Large intestine (tissue), 3 donors: ENCODE data around the gene CFL2. TPM values are rescaled to one million over a fixed set of nuclear protein-coding genes. Genes with fewer than 3 reads are reported as not detected.

ENCODE experiments used
- DNase-seq, 2 donors: peaks; one replicate each; pipeline versions ENCODE4 v3.0.0 to v3.0.0-alpha.2; 2013
- H3K27ac ChIP-seq: one replicate; pipeline ENCODE4 v1.5.1; 2013; ENCODE audit warnings: low read length
- H3K27me3 ChIP-seq: 2 replicates; pipeline ENCODE4 v1.6.1; 2013; ENCODE audit warnings: low read length; ENCODE audit not compliant: control insufficient read depth, insufficient read depth
- H3K36me3 ChIP-seq: 2 replicates; pipeline ENCODE4 v1.6.1; 2013; ENCODE audit warnings: low read length; ENCODE audit not compliant: control insufficient read depth, insufficient read depth
- H3K4me1 ChIP-seq: one replicate; pipeline ENCODE4 v1.6.1; 2013; ENCODE audit warnings: low read length; ENCODE audit not compliant: control insufficient read depth, insufficient read depth
- H3K4me3 ChIP-seq: one replicate; pipeline ENCODE4 v1.5.1; 2013; ENCODE audit warnings: low read length
- H3K9me3 ChIP-seq: one replicate; pipeline ENCODE4 v1.6.1; 2013; ENCODE audit warnings: mild to moderate bottlenecking, low read depth, low read length, moderate library complexity; ENCODE audit not compliant: control insufficient read depth
- WGBS: methylation state at CpG from one replicate; pipeline ENCODE4 v1.1.5; 2013; ENCODE audit warnings: low lambda C conversion rate; ENCODE audit not compliant: insufficient coverage; 5-methylcytosine and 5-hydroxymethylcytosine counted together
- polyA plus RNA-seq: library from polyadenylated mRNA; unstranded; fragments of 120-200 nt; gene quantifications from one replicate; pipeline ENCODE4 v1.2.1, GENCODE V29; 2013

CFL2 gene
- polyA plus RNA-seq, 1 donor = 49.7 TPM

GRCh38 chr14:34676516-34677211 lies 37.7 kb downstream of the CFL2 start:
- Histone ChIP-seq H3K27me3 (no peaks in the 10 kb centered on the region), H3K4me3 (no peak overlapping the region), H3K36me3 (no peaks in the 10 kb centered on the region), H3K9me3 (no peaks in the 10 kb centered on the region), H3K4me1 (no peaks in the 10 kb centered on the region), H3K27ac (no peak overlapping the region)
- no peak for DNase-seq
- WGBS = 80% methylated on average over 1 of the region's 7 CpGs

- Histone ChIP-seq H3K27ac (no peak overlapping the region), H3K9me3 (no peaks in the 10 kb centered on the region), H3K27me3 (no peaks in the 10 kb centered on the region), H3K4me3 (no peak overlapping the region), H3K36me3 (no peaks in the 10 kb centered on the region), H3K4me1 (no peaks in the 10 kb centered on the region)
- no CpG with 5 or more reads among the region's 1 CpG for WGBS
- DNase-seq = no peak
Observed at GRCh38 chr14:34673702-34674101, 40.7 kb downstream of the CFL2 start.

GRCh38 chr14:34671716-34672115 lies 42.7 kb downstream of the CFL2 start:
- Histone ChIP-seq H3K36me3 (no peaks in the 10 kb centered on the region), H3K4me1 (no peaks in the 10 kb centered on the region), H3K4me3 (no peak overlapping the region), H3K27ac (no peak overlapping the region), H3K9me3 (no peaks in the 10 kb centered on the region), H3K27me3 (no peaks in the 10 kb centered on the region)
- DNase-seq = no peak
- no CpG with 5 or more reads among the region's 6 CpGs for WGBS

GRCh38 chr14:34668111-34668510 lies 46.3 kb downstream of the CFL2 start:
- WGBS = no CpG with 5 or more reads among the region's 2 CpGs
- Histone ChIP-seq H3K27ac (no peak overlapping the region), H3K36me3 (no peaks in the 10 kb centered on the region), H3K27me3 (no peaks in the 10 kb centered on the region), H3K4me1 (no peaks in the 10 kb centered on the region), H3K4me3 (no peak overlapping the region), H3K9me3 (no peaks in the 10 kb centered on the region)
- no peak for DNase-seq

- Histone ChIP-seq H3K4me1 (no peaks in the 10 kb centered on the region), H3K4me3 (no peak overlapping the region), H3K9me3 (no peaks in the 10 kb centered on the region), H3K27me3 (no peaks in the 10 kb centered on the region), H3K27ac (no peak overlapping the region), H3K36me3 (no peaks in the 10 kb centered on the region)
- no peak for DNase-seq
- no CpG with 5 or more reads among the region's 7 CpGs for WGBS
Observed at GRCh38 chr14:34667007-34667406, 47.4 kb downstream of the CFL2 start.

GRCh38 chr14:34665785-34666435 lies 48.5 kb downstream of the CFL2 start:
- WGBS = no CpG with 5 or more reads among the region's 2 CpGs
- H3K9me3 ChIP-seq = no peaks in the 10 kb centered on the region
- H3K27ac ChIP-seq = no peak overlapping the region

GRCh38 chr14:34662561-34663088 lies 51.8 kb downstream of the CFL2 start:
- H3K27me3 ChIP-seq = no peaks in the 10 kb centered on the region
- WGBS = no CpG with 5 or more reads among the region's 4 CpGs
- H3K4me3 ChIP-seq = no peak overlapping the region
- DNase-seq = no peak
- H3K9me3 ChIP-seq = no peaks in the 10 kb centered on the region
- H3K4me1 ChIP-seq = no peaks in the 10 kb centered on the region
- H3K36me3 ChIP-seq = no peaks in the 10 kb centered on the region
- no peak overlapping the region for H3K27ac ChIP-seq

More at GRCh38 chr14:34665785-34666435, 48.5 kb downstream of the CFL2 start:
- Histone ChIP-seq H3K4me3 (no peak overlapping the region), H3K36me3 (no peaks in the 10 kb centered on the region), H3K4me1 (no peaks in the 10 kb centered on the region), H3K27me3 (no peaks in the 10 kb centered on the region)
- DNase-seq = peak; percentile 23 to 48

- Histone ChIP-seq H3K9me3 (no peaks in the 10 kb centered on the region), H3K4me3 (no peak overlapping the region), H3K36me3 (no peaks in the 10 kb centered on the region), H3K27ac (no peak overlapping the region), H3K27me3 (no peaks in the 10 kb centered on the region), H3K4me1 (no peaks in the 10 kb centered on the region)
- no peak for DNase-seq
Observed at GRCh38 chr14:34660796-34661195, 53.6 kb downstream of the CFL2 start.

Other genes with a start within 250 kb of the CFL2 start
- 52.3 TPM for gene EAPP, start 174.9 kb downstream of the CFL2 start, polyA plus RNA-seq
- gene SNX6, start 84.4 kb downstream of the CFL2 start, polyA plus RNA-seq = 93.9 TPM
- gene BAZ1A, start 160.8 kb upstream of the CFL2 start, polyA plus RNA-seq = 26.7 TPM